Stimulated activated CD4-positive, alpha-beta T cell treated with anti-CD3 and anti-CD28 coated beads, Interleukin-15, amount 100 ng/mL, for 1 hour (primary cell): ENCODE measurements around the gene KIF13A.
"Not testable (repeated sequence)": the region's sequence is repeated elsewhere in the genome, so short reads cannot be mapped to it uniquely, and the experiment has no call there.

Experiments used
- DNase-seq, 2 donors: peaks; one replicate each; pipeline ENCODE4 v3.0.0-alpha.2; 2020; ENCODE audit warnings: low read depth in 1 of 2, low spot score in 1 of 2

The KIF13A gene

GRCh38 chr6:17904491-17905120 lies 82.8 kb downstream of the KIF13A start:
- no peak for DNase-seq

DNA sequence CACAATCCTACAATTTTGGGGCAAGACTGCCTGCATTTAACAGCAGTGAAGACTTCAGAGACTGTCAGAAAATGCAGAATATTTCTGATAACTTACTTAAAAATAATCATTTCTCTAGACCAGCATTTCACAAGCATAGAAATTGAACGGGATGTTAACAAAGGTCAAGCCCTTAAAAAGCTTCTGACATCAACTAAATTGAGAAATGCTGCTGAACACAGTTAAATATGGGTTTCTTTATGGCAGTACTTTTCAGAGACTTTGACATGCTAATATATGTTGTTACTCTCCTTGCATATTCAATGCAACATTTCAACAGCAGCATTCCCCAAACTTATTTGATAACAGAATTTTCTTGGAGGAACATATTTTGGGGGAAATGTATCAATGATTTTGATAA lies 84.5 kb downstream of the KIF13A start:
- DNase-seq, result no peak

- no peak for DNase-seq
These were observed 85.9 kb downstream of the KIF13A start for GRCh38 chr6:17901493-17901892.

DNA sequence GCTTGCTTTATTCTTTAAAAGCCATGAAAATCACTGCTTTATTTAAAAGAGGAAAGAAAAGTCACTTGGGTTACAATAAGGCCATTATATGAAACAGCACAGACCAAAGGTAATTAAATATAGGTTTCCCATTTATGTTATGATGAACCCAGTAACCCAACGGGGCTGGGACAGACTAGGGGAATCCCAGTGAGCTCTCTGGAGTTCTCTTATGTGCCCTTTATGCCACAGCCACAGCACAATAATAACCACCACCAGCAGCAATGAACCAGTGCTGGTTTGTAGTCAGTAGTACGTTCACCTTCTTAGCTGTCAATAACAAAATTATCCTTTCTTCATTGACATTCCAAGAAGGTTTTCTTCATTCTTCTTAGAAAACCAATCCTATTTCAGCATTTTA lies 87.4 kb downstream of the KIF13A start:
- DNase-seq, result no peak

GRCh38 chr6:17899491-17899890 lies 87.9 kb downstream of the KIF13A start:
- no peak for DNase-seq

- DNase-seq, result no peak
These were observed 89.8 kb downstream of the KIF13A start for GRCh38 chr6:17897681-17898080.

DNA sequence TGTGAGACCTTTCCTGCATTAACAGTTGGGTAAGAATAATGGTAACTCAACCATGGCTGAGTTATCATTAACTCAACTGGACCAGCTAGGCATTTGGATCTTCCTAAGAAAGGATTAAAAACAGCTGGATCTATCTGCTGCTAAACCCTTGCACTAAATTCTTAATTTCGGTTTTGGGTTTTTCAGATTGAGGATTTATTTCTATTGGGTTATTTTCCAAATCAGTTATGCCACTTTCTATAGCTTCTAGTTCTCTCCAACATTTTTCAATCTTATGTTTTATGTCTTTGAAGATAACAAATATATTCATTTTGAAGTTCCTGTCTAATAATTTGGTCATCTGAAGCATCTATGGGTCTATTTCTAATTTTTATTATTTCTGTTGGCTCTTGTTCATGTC lies 92.5 kb downstream of the KIF13A start:
- no peak for DNase-seq

- no peak for DNase-seq
These were observed 93.2 kb downstream of the KIF13A start for GRCh38 chr6:17894191-17894590.

DNA sequence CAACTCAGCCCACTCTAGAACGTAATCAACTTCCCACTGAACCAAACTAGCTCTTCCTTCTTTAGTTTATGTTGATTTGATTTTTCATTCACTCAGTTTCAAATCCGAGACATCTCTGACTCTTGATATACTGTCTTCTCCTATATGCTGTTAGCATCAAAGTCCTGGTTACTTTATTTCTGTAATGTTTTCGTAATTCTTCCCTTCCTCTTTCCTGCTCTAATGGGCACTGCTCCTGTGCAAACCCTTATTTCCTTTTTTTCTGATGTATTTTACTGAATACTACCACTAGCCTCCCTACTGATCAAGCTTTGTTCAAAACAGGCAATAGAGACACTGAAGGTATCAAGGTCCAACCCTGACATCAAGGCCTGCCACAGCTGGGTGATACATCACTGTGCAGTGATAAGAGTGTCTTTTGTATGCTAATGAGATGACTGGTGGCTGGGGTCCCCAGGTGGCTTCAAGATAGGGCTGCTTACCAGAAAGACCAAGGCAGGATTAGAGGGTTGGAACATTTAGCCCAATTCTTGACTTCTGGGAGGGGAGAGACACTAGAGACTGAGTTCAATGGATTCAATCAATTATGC lies 95.2 kb downstream of the KIF13A start:
- no peak for DNase-seq

- no peak for DNase-seq
These were observed 97.1 kb downstream of the KIF13A start for GRCh38 chr6:17890309-17890708.

GRCh38 chr6:17889777-17890176 lies 97.7 kb downstream of the KIF13A start:
- not testable (repeated sequence) for DNase-seq

DNA sequence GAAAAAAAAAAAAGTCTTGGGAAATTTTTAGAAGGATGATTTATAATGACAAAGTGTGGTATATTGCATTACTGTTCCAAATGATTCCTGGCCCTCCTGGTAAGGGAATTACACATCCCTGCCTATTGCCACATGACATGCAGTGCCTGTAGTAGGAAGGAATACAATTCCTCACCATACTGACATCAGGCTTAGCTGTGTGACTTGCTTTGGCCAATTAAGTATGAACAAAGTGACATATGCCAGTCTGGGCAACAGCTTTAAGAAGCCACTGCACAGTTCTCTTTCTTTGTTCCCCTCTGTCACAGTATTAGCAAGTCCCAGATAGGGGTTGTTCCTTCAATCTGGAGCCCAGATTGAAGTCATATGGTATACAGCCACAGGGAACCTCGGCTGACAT lies 100.5 kb downstream of the KIF13A start:
- no peak for DNase-seq

DNA sequence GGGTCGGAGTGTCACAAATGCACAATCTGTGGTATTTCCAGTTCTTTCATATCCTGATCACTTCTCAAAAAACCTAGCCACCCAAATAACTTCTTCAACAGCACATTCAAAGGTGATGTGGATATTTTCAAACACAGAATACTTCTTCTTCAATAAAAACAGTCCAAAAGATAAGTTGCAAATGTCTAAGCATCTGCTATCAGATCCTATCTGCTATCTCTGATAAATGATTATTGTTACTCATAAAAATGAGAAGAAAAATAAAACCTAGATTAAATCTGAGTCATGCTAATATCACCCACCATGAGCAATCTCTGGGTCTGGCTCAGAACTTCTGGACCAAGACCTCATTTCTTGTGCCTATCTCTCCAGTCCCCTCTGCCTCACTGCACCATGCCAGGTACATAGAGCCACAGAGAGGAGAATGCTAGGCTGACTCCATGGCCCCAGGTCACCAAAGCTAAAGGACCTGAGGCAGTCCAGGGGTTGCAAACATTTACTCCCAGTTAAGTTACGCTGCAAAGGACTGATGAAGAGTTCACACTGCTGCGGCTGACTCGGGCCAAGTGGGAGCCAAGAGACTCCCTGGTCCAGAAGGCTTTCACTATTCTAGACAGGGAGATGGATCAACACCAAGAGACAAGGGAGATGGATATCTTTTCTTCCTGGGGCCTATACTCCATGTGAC lies 101.4 kb downstream of the KIF13A start:
- no peak for DNase-seq

DNA sequence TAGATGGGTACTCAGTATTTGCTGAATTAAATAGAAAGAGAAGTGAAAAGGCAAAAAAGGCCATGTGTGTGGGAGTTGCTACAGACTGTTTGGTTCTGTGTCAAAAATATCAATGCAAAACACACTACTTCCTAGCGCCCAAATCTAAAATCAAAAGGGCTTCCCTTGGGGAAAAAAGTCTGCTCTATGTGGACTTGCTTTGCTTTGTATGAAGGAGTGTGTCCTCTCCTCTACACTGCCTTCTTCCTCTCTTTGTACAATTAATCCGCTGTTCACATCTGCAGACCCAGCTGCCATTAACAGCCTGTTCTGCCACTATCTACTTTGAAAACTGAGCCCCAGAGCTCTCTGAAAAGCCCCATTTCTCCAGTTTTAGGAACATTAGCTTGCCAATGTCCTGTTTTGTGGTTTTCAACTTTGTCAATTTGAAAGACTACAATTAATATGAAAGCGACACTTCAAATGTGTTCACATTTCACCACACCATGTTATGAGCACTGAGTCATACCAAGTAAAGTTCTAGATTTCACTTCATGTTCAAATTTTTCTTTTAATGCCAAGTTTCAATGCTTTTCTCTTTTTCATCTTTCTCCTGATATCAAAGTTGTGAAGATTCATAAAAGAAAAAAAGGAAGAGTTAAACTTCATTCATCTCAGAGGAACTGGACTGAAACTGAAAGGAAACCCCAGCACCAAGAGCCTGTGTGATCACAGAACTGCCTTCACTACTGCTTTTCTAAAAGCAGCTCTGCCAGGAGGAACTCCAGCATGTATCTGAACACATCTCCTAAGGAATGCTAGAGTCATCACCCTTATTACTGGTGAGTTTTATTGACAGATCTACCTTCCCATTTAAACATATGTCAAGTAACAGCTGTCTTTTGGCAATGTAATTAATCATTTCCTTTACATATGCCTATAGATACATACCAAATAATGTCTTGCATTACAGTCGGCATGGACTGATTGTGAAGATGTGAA lies 102.6 kb downstream of the KIF13A start:
- no peak for DNase-seq

DNA sequence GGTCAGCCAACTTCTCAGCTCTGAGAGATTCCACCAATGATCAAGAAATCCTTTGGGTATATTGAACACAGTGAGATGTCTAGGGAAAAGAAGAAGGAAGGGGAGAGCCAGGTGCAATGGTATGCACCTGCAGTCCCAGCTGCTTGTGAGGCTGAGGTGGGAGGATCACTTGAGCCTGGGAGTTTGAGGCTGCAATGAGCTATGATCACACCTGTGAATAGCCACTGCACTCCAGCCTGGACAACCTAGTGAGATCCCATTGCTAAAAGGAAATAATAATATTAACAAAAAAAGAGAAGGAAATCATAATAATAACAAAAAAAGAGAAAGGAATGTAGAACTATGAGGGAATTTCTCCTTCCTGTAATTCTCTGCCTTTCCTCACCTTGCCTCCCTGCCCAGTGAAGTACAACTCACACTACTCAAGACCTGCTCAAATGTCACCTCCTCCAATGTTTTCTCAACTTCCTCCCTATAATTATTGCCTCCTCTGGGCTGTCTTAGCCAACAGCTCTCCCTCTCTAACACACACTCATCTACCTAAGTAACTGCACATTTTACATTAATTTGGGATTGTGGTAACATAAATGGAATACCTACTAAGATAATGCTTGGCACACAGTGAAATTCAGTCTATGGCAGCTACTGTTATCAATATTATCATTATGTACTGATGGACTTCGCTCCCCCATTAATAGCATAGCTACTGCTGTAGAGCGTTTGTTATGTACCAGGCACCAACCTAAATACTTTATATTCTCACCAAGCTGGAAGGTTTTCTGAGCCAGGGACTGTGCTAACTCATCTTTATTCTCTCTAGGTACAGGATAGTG lies 103.6 kb downstream of the KIF13A start:
- DNase-seq, result no peak

- no peak for DNase-seq
These were observed 106.2 kb downstream of the KIF13A start for GRCh38 chr6:17881085-17881858.

GRCh38 chr6:17879184-17879583 lies 108.3 kb downstream of the KIF13A start:
- no peak for DNase-seq

DNA sequence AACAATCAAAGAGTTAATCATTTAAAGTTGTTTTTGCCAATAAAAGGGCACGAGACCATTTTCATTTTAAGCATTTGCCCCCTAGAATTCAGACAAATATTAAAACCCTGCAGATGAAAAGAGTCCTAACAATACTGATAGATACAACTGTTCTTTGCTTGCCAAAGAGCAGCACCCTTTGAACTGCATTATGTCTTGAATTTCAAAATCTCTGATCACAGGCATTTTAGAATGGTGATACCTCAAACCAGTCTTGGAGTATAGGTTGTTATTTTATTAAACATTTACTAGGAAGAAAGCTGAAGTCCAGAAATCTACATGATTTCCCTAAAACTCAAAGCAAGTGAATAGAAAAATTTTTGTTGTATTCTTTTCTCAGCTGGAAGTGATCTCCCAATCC lies 108.7 kb downstream of the KIF13A start:
- DNase-seq, result no peak

DNA sequence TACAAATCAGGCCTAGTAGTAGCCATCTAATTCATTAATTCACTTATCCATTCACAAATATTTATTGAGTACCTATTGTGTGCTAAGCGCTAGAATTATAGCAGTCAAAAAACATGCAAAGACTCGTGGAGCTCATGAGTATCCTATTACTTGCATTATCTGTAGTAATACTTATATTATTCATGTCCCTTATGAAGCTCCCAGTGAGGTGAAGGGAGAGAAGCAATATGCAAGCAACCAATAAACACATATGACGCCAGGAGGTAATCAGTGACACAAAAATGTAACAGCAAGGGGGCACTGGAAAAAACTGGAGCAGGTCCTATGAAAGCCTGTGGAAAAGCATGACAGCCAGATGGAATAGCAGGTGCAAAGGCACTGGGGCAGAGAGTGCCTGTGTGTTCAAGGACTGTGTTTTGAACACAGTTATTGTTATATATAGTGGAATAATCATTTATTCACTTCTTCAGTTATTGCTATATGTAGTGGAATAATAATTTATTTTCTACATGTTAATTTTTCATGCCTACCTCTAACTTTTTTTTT lies 109.5 kb downstream of the KIF13A start:
- DNase-seq, result no peak
